GM23338 (cell line): Measurements from ENCODE around the gene DCTN2.

ENCODE experiments used
- CREB1 ChIP-seq: fragments of 250-450 bp; sonication (Bioruptor Pico); IDR thresholded peaks from 2 replicates; pipeline ENCODE4 v1.5.0; 2020; ENCODE audit warnings: low read depth, mild to moderate bottlenecking, moderate library complexity
- EZH2 ChIP-seq: fragments of 200-600 bp; sonication (generic); IDR thresholded peaks from one replicate; pipeline ENCODE4 v1.8.0; 2017; ENCODE audit warnings: antibody characterized with exemption, mild to moderate bottlenecking, low read depth; ENCODE audit not compliant: unreplicated experiment
- EZH2phosphoT487 ChIP-seq: fragments of 200-600 bp; sonication (generic); IDR thresholded peaks from one replicate; pipeline ENCODE4 v1.8.1; 2018; ENCODE audit warnings: antibody characterized with exemption; ENCODE audit not compliant: unreplicated experiment
- JUNB ChIP-seq: IDR thresholded peaks from one replicate; pipeline ENCODE4 v1.6.1; 2016; ENCODE audit warnings: antibody characterized with exemption; ENCODE audit not compliant: unreplicated experiment
- NANOG ChIP-seq: IDR thresholded peaks from 2 replicates; pipeline ENCODE4 v1.6.1; 2016; ENCODE audit warnings: antibody characterized with exemption, borderline replicate concordance
- POLR2AphosphoS5 ChIP-seq: IDR thresholded peaks from 2 replicates; pipeline ENCODE4 v1.6.1; 2016; ENCODE audit warnings: antibody characterized with exemption, low read depth
- ZNF331 ChIP-seq: fragments of 250-450 bp; sonication (Bioruptor Pico); IDR thresholded peaks from 2 replicates; pipeline ENCODE4 v1.5.0; 2020; ENCODE audit warnings: low read depth, mild to moderate bottlenecking, moderate library complexity
- TF ChIP-seq, protein P1 (sequence below), 2 experiments: fragments of 200-600 bp in 1 of 2; sonication (generic) in 1 of 2; conservative IDR thresholded peaks; 2 replicates each; pipeline versions ENCODE4 v1.5.1 to v1.6.1; 2016 to 2017; ENCODE audit warnings: antibody characterized with exemption in 2 of 2, low read depth in 2 of 2, mild to moderate bottlenecking in 2 of 2, moderate library complexity in 1 of 2
- TF ChIP-seq, protein P2 (sequence below): fragments of 250-450 bp; sonication (Bioruptor Pico); IDR thresholded peaks from 2 replicates; pipeline ENCODE4 v1.5.0; 2020; ENCODE audit warnings: mild to moderate bottlenecking, moderate library complexity
- TF ChIP-seq, protein P3 (sequence below): IDR thresholded peaks from one replicate; pipeline ENCODE4 v1.6.1; 2018; ENCODE audit warnings: antibody characterized with exemption; ENCODE audit not compliant: unreplicated experiment

DNA sequence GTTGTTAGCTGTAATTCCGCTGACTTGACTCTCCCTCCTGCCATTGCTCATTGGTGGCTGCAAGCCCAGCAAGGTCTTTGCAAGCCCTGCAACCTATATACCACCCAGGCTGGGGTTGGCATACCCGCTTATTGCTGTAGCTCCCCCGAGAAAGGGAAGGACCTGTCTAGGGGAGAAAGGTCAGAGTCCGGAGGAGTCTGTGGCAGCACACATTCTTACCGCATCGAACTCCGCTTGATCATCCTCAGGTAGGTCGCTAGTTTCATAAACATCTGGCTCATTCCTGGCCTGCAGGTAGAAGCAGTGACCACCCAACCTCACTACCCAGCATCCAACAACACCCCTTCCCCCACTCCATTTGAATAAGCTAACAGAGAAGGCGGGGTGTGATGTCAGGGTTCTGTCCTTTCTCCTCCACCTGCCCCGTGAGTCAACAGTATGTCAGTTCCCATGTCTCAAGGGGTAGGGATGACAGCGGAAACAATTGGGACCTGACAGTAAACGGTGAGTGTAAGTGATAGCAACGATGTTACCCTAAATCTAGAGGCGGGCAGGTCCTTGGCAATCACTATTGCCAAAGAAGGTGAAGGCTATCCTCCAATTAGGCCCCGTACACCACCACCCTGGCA is 1.1 kb downstream of the DCTN2 start:
- TF ChIP-seq, protein P1, sequence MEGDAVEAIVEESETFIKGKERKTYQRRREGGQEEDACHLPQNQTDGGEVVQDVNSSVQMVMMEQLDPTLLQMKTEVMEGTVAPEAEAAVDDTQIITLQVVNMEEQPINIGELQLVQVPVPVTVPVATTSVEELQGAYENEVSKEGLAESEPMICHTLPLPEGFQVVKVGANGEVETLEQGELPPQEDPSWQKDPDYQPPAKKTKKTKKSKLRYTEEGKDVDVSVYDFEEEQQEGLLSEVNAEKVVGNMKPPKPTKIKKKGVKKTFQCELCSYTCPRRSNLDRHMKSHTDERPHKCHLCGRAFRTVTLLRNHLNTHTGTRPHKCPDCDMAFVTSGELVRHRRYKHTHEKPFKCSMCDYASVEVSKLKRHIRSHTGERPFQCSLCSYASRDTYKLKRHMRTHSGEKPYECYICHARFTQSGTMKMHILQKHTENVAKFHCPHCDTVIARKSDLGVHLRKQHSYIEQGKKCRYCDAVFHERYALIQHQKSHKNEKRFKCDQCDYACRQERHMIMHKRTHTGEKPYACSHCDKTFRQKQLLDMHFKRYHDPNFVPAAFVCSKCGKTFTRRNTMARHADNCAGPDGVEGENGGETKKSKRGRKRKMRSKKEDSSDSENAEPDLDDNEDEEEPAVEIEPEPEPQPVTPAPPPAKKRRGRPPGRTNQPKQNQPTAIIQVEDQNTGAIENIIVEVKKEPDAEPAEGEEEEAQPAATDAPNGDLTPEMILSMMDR (conservative IDR thresholded peaks at IDR 0.05; ENCODE audit: low read depth in 2 of 2), result no peak
- TF ChIP-seq CREB1 (CRISPR knock-in tag) (no peak), POLR2AphosphoS5 (no peak), EZH2phosphoT487 (no peak), NANOG (no peak), EZH2 (no peak), ZNF331 (no peak), JUNB (no peak)
- TF ChIP-seq, protein P2, sequence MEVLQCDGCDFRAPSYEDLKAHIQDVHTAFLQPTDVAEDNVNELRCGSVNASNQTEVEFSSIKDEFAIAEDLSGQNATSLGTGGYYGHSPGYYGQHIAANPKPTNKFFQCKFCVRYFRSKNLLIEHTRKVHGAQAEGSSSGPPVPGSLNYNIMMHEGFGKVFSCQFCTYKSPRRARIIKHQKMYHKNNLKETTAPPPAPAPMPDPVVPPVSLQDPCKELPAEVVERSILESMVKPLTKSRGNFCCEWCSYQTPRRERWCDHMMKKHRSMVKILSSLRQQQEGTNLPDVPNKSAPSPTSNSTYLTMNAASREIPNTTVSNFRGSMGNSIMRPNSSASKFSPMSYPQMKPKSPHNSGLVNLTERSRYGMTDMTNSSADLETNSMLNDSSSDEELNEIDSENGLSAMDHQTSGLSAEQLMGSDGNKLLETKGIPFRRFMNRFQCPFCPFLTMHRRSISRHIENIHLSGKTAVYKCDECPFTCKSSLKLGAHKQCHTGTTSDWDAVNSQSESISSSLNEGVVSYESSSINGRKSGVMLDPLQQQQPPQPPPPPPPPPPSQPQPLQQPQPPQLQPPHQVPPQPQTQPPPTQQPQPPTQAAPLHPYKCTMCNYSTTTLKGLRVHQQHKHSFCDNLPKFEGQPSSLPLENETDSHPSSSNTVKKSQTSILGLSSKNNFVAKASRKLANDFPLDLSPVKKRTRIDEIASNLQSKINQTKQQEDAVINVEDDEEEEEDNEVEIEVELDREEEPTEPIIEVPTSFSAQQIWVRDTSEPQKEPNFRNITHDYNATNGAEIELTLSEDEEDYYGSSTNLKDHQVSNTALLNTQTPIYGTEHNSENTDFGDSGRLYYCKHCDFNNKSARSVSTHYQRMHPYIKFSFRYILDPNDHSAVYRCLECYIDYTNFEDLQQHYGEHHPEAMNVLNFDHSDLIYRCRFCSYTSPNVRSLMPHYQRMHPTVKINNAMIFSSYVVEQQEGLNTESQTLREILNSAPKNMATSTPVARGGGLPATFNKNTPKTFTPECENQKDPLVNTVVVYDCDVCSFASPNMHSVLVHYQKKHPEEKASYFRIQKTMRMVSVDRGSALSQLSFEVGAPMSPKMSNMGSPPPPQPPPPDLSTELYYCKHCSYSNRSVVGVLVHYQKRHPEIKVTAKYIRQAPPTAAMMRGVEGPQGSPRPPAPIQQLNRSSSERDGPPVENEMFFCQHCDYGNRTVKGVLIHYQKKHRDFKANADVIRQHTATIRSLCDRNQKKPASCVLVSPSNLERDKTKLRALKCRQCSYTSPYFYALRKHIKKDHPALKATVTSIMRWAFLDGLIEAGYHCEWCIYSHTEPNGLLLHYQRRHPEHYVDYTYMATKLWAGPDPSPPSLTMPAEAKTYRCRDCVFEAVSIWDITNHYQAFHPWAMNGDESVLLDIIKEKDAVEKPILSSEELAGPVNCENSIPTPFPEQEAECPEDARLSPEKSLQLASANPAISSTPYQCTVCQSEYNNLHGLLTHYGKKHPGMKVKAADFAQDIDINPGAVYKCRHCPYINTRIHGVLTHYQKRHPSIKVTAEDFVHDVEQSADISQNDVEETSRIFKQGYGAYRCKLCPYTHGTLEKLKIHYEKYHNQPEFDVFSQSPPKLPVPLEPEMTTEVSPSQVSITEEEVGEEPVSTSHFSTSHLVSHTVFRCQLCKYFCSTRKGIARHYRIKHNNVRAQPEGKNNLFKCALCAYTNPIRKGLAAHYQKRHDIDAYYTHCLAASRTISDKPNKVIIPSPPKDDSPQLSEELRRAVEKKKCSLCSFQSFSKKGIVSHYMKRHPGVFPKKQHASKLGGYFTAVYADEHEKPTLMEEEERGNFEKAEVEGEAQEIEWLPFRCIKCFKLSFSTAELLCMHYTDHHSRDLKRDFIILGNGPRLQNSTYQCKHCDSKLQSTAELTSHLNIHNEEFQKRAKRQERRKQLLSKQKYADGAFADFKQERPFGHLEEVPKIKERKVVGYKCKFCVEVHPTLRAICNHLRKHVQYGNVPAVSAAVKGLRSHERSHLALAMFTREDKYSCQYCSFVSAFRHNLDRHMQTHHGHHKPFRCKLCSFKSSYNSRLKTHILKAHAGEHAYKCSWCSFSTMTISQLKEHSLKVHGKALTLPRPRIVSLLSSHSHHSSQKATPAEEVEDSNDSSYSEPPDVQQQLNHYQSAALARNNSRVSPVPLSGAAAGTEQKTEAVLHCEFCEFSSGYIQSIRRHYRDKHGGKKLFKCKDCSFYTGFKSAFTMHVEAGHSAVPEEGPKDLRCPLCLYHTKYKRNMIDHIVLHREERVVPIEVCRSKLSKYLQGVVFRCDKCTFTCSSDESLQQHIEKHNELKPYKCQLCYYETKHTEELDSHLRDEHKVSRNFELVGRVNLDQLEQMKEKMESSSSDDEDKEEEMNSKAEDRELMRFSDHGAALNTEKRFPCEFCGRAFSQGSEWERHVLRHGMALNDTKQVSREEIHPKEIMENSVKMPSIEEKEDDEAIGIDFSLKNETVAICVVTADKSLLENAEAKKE (CRISPR knock-in tag), result no peak
- TF ChIP-seq, protein P3, sequence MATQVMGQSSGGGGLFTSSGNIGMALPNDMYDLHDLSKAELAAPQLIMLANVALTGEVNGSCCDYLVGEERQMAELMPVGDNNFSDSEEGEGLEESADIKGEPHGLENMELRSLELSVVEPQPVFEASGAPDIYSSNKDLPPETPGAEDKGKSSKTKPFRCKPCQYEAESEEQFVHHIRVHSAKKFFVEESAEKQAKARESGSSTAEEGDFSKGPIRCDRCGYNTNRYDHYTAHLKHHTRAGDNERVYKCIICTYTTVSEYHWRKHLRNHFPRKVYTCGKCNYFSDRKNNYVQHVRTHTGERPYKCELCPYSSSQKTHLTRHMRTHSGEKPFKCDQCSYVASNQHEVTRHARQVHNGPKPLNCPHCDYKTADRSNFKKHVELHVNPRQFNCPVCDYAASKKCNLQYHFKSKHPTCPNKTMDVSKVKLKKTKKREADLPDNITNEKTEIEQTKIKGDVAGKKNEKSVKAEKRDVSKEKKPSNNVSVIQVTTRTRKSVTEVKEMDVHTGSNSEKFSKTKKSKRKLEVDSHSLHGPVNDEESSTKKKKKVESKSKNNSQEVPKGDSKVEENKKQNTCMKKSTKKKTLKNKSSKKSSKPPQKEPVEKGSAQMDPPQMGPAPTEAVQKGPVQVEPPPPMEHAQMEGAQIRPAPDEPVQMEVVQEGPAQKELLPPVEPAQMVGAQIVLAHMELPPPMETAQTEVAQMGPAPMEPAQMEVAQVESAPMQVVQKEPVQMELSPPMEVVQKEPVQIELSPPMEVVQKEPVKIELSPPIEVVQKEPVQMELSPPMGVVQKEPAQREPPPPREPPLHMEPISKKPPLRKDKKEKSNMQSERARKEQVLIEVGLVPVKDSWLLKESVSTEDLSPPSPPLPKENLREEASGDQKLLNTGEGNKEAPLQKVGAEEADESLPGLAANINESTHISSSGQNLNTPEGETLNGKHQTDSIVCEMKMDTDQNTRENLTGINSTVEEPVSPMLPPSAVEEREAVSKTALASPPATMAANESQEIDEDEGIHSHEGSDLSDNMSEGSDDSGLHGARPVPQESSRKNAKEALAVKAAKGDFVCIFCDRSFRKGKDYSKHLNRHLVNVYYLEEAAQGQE, result no peak
